GM20000 (cell line): ENCODE data around the gene CCDC15.
"Not testable (repeated sequence)": the region's sequence is repeated elsewhere in the genome, so short reads cannot be mapped to it uniquely, and the experiment has no call there.

Experiments used
- DNase-seq: peaks from one replicate; pipeline ENCODE4 v3.0.0; 2012; ENCODE audit warnings: low spot score
- CTCF ChIP-seq: IDR thresholded peaks from 2 replicates; pipeline ENCODE4 v1.5.1; 2012; ENCODE audit warnings: mild to moderate bottlenecking, control low read depth; ENCODE audit errors: extremely low read depth, missing control alignments

Gene CCDC15

GRCh38 chr11:125088576-125089455 lies 134.8 kb downstream of the CCDC15 start:
- no peak for TF ChIP-seq CTCF
- no peak for DNase-seq

- DNase-seq, result not testable (repeated sequence)
These were observed 135.5 kb downstream of the CCDC15 start for GRCh38 chr11:125089481-125089880.

GRCh38 chr11:125090151-125090550 lies 136.1 kb downstream of the CCDC15 start:
- not testable (repeated sequence) for DNase-seq

GRCh38 chr11:125090816-125091215 lies 136.8 kb downstream of the CCDC15 start:
- TF ChIP-seq CTCF, result no peak
- no peak for DNase-seq
